PC-9 (cell line): ENCODE data around the gene TRMT1. TPM values are rescaled to one million over a fixed set of nuclear protein-coding genes. Genes with fewer than 3 reads are reported as not detected.

Source experiments
- BruUV-seq: library from RNA; stranded (reverse); fragments of 400-500 nt; replicated peaks from 2 replicates; lab custom pipeline; 2021; lab: Mats Ljungman, UMichigan
- CTCF ChIA-PET: fragments of 300-600 bp; sonication (Branson Sonifier 250); formaldehyde crosslinking; loops from one replicate; lab custom pipeline; 2022; ENCODE audit warnings: antibody characterized with exemption; lab: Charles Lee
- POLR2A ChIA-PET: fragments of 300-600 bp; sonication (Branson Sonifier 250); formaldehyde crosslinking; loops from one replicate; lab custom pipeline; 2022; ENCODE audit warnings: antibody characterized with exemption; ENCODE audit not compliant: unreplicated experiment; lab: Charles Lee
- DNase-seq, 2 experiments: peaks; one replicate each; pipeline versions ENCODE4 v3.0.0 to v3.0.0-alpha.2; 2015 to 2022; ENCODE audit warnings: mixed read lengths in 1 of 2
- H2AFZ ChIP-seq: fragments of 200-600 bp; sonication (generic); 2 replicates; pipeline ENCODE4 v1.8.1; 2017; ENCODE audit warnings: antibody characterized with exemption
- H3F3A ChIP-seq: fragments of 200-600 bp; sonication (generic); 2 replicates; pipeline ENCODE4 v1.8.1; 2017; ENCODE audit warnings: antibody characterized with exemption, mild to moderate bottlenecking, low read depth; ENCODE audit not compliant: insufficient read depth
- H3K27ac ChIP-seq: fragments of 200-600 bp; sonication (generic); 2 replicates; pipeline ENCODE4 v1.6.1; 2016; ENCODE audit warnings: mixed run types
- H3K27me3 ChIP-seq: fragments of 200-600 bp; sonication (generic); 2 replicates; pipeline ENCODE4 v1.6.1; 2016; ENCODE audit warnings: low read depth, mixed run types; ENCODE audit not compliant: insufficient read depth
- H3K36me3 ChIP-seq: fragments of 200-600 bp; sonication (generic); 2 replicates; pipeline ENCODE4 v1.6.1; 2016; ENCODE audit warnings: low read depth, mixed run types
- H3K4me1 ChIP-seq: fragments of 200-600 bp; sonication (generic); replicated peaks from 2 replicates; pipeline ENCODE4 v1.6.1; 2016; ENCODE audit warnings: mixed run types; ENCODE audit not compliant: insufficient read depth
- H3K4me2 ChIP-seq: fragments of 200-600 bp; sonication (generic); 2 replicates; pipeline ENCODE4 v1.6.1; 2017; ENCODE audit warnings: mixed run types
- H3K4me3 ChIP-seq: fragments of 200-600 bp; sonication (generic); 2 replicates; pipeline ENCODE4 v1.6.1; 2016; ENCODE audit warnings: mixed run types
- H3K79me2 ChIP-seq: fragments of 200-600 bp; sonication (generic); 2 replicates; pipeline ENCODE4 v1.6.1; 2017; ENCODE audit warnings: low read depth, mixed run types
- H3K9me2 ChIP-seq: fragments of 200-600 bp; sonication (generic); 2 replicates; pipeline ENCODE4 v1.8.1; 2017; ENCODE audit warnings: mild to moderate bottlenecking; ENCODE audit not compliant: insufficient read depth
- H3K9me3 ChIP-seq: fragments of 200-600 bp; sonication (generic); 2 replicates; pipeline ENCODE4 v1.8.1; 2016; ENCODE audit warnings: low read depth; ENCODE audit not compliant: insufficient read depth
- H4K20me1 ChIP-seq: fragments of 200-600 bp; sonication (generic); 2 replicates; pipeline ENCODE4 v1.8.1; 2017; ENCODE audit not compliant: insufficient read depth
- CTCF ChIP-seq: fragments of 200-600 bp; sonication (generic); conservative IDR thresholded peaks from 2 replicates; pipeline ENCODE4 v1.6.1; 2017; ENCODE audit warnings: mixed run types, antibody characterized with exemption, mild to moderate bottlenecking, moderate library complexity
- EZH2 ChIP-seq: fragments of 200-600 bp; sonication (generic); IDR thresholded peaks from 2 replicates; pipeline ENCODE4 v1.8.0; 2017; ENCODE audit warnings: antibody characterized with exemption, low read depth
- intact Hi-C: fragments of 100-400 bp; cut with micrococcal nuclease; formaldehyde crosslinking; loops from one replicate; pipeline ENCODE4 v1.10.0; 2022; ENCODE audit not compliant: unreplicated experiment
- total RNA-seq: library from RNA; stranded (reverse); gene quantifications from 2 replicates; pipeline ENCODE4 v1.2.3, GENCODE V29; 2021

TRMT1 gene
- total RNA-seq, 1 experiment from 2014 or later, result 44.1 TPM

GRCh38 chr19:13098277-13099072 is 18.1 kb downstream of the TRMT1 start:
- H3K4me1 ChIP-seq, result peaks cover 9% of the 10 kb centered on the region; the same call in 1 of the 2 replicates
- peaks cover 5% of the 10 kb centered on the region; the same call in 1 of the 2 replicates for H3F3A ChIP-seq
- ChIA-PET POLR2A (no interaction called here), CTCF (no interaction called here)
- H3K79me2 ChIP-seq, result no peaks in the 10 kb centered on the region
- 0 out of 2 replicates have a peak overlapping the region, but pooled peaks have one; percentile 32 for H3K4me2 ChIP-seq
- peaks cover 4% of the 10 kb centered on the region; the same call in 1 of the 2 replicates for H4K20me1 ChIP-seq
- H3K36me3 ChIP-seq, result no peaks in the 10 kb centered on the region
- no peaks in the 10 kb centered on the region for H3K9me2 ChIP-seq
- H3K27me3 ChIP-seq, result no peaks in the 10 kb centered on the region
- no peak for TF ChIP-seq EZH2
- TF ChIP-seq CTCF, result no peak
- no peak overlapping the region for H3K4me3 ChIP-seq
- peak in 1 of 2 experiments; percentile 32 for DNase-seq
- H3K9me3 ChIP-seq, result no peaks in the 10 kb centered on the region
- BruUV-seq, result no TSS peak
- H2AFZ ChIP-seq, result no peak overlapping the region
- H3K27ac ChIP-seq, result no peak overlapping the region
- intact Hi-C loops, result no loop called here

- DNase-seq, result no peak
- H3K4me1 ChIP-seq, result peaks cover 9% of the 10 kb centered on the region; the same call in 1 of the 2 replicates
- H3K36me3 ChIP-seq, result no peaks in the 10 kb centered on the region
- H3K27me3 ChIP-seq, result no peaks in the 10 kb centered on the region
- intact Hi-C loops, result no loop called here
- peaks cover 5% of the 10 kb centered on the region; the same call in 1 of the 2 replicates for H3F3A ChIP-seq
- H4K20me1 ChIP-seq, result no peaks in the 10 kb centered on the region
- TF ChIP-seq CTCF (no peak), EZH2 (no peak)
- no peak overlapping the region for H3K4me3 ChIP-seq
- no TSS peak for BruUV-seq
- no peaks in the 10 kb centered on the region for H3K79me2 ChIP-seq
- ChIA-PET CTCF (no interaction called here), POLR2A (no interaction called here)
- no peak overlapping the region for H3K27ac ChIP-seq
- H3K4me2 ChIP-seq, result no peak overlapping the region
- no peak overlapping the region for H2AFZ ChIP-seq
- H3K9me3 ChIP-seq, result no peaks in the 10 kb centered on the region
- H3K9me2 ChIP-seq, result no peaks in the 10 kb centered on the region
These were observed 18.9 kb downstream of the TRMT1 start for GRCh38 chr19:13097463-13098258.

- BruUV-seq, result no TSS peak
- CTCF ChIA-PET, result no interaction called here
- no peaks in the 10 kb centered on the region for H3K27me3 ChIP-seq
- H3K4me1 ChIP-seq, result peaks cover 9% of the 10 kb centered on the region; the same call in 1 of the 2 replicates
- DNase-seq, result no peak
- no peaks in the 10 kb centered on the region for H3K79me2 ChIP-seq
- intact Hi-C loops, result no loop called here
- no peaks in the 10 kb centered on the region for H3K9me2 ChIP-seq
- POLR2A ChIA-PET, result no interaction called here
- H3K27ac ChIP-seq, result no peak overlapping the region
- H3K9me3 ChIP-seq, result no peaks in the 10 kb centered on the region
- H2AFZ ChIP-seq, result no peak overlapping the region
- H3K36me3 ChIP-seq, result no peaks in the 10 kb centered on the region
- no peak overlapping the region for H3K4me3 ChIP-seq
- no peak overlapping the region for H3K4me2 ChIP-seq
- H3F3A ChIP-seq, result peaks cover 5% of the 10 kb centered on the region; the same call in 1 of the 2 replicates
- no peaks in the 10 kb centered on the region for H4K20me1 ChIP-seq
- TF ChIP-seq EZH2 (no peak), CTCF (no peak)
These were observed 19.5 kb downstream of the TRMT1 start for GRCh38 chr19:13097033-13097462.
